H54 (cell line): Measurements from ENCODE around the gene ACAT1.

ENCODE experiments used
- DNase-seq: peaks from one replicate; pipeline ENCODE4 v3.0.0; 2011; ENCODE audit warnings: low spot score, mixed read lengths; ENCODE audit not compliant: insufficient read length
- FAIRE-seq: peaks from 3 replicates; lab custom pipeline; 2011; peaks lifted over from hg19 to GRCh38; lab: Jason Lieb, UNC
- POLR2A ChIP-seq: IDR thresholded peaks from 2 replicates; pipeline ENCODE4 v1.6.1; 2011; ENCODE audit warnings: low read depth, mild to moderate bottlenecking, low read length

Gene ACAT1

GRCh38 chr11:108177570-108177969 lies 56.2 kb downstream of the ACAT1 start:
- no peak for TF ChIP-seq POLR2A
- no peak for DNase-seq
- no peak for FAIRE-seq

GRCh38 chr11:108193725-108194124 lies 72.4 kb downstream of the ACAT1 start:
- no peak for DNase-seq
- FAIRE-seq: no peak
- TF ChIP-seq POLR2A: no peak

GRCh38 chr11:108196901-108197300 lies 75.5 kb downstream of the ACAT1 start:
- no peak for TF ChIP-seq POLR2A
- no peak for DNase-seq
- FAIRE-seq: no peak
